Heart right ventricle (tissue), 16 donors: ENCODE data around the gene TSPOAP1. TPM values are rescaled to one million over a fixed set of nuclear protein-coding genes. Genes with fewer than 3 reads are reported as not detected.

Source experiments
- ATAC-seq, 8 donors: fragments of 200-7000 bp; cut with Tn5 transposase; one replicate each; pipeline ENCODE4 v1.9.1; 2020; ENCODE audit warnings: mild to moderate bottlenecking in 8 of 8, moderate library complexity in 8 of 8, moderate number of reproducible peaks in 1 of 8
- DNase-seq, 2 donors: peaks; one replicate each; pipeline ENCODE4 v3.0.0-alpha.2; 2020
- H3K27ac ChIP-seq, 10 donors: fragments of 200-600 bp; sonication (generic) in 2 of 10; one replicate each; pipeline versions ENCODE4 v1.5.0 to v1.8.0; 2020 to 2022; ENCODE audit warnings: mild to moderate bottlenecking in 3 of 10
- H3K27me3 ChIP-seq, 7 donors: fragments of 200-600 bp; one replicate each; pipeline ENCODE4 v1.8.0; 2021 to 2022; ENCODE audit warnings: mild to moderate bottlenecking in 2 of 7
- H3K36me3 ChIP-seq, 9 donors: fragments of 200-600 bp; sonication (generic) in 1 of 9; one replicate each; pipeline versions ENCODE4 v1.5.0 to v1.8.0; 2020 to 2022; ENCODE audit warnings: mild to moderate bottlenecking in 2 of 9
- H3K4me1 ChIP-seq, 9 donors: fragments of 200-600 bp; sonication (generic) in 1 of 9; one replicate each; pipeline versions ENCODE4 v1.5.0 to v1.8.0; 2020 to 2022; ENCODE audit warnings: mild to moderate bottlenecking in 4 of 9
- H3K4me3 ChIP-seq, 10 donors: fragments of 200-600 bp; sonication (generic) in 2 of 10; one replicate each; pipeline versions ENCODE4 v1.5.0 to v1.8.0; 2020 to 2022; ENCODE audit warnings: mild to moderate bottlenecking in 7 of 10, moderate library complexity in 2 of 10
- H3K9me3 ChIP-seq, 11 donors: fragments of 200-600 bp in 10 of 11; sonication (generic) in 2 of 11; one replicate each; pipeline versions ENCODE4 v1.5.0 to v1.8.0; 2013 to 2022; ENCODE audit warnings: mild to moderate bottlenecking in 2 of 11, control low read depth in 1 of 11, moderate library complexity in 1 of 11
- CTCF ChIP-seq, 9 donors: fragments of 200-600 bp; sonication (generic) in 2 of 9; IDR thresholded peaks; one replicate each; pipeline versions ENCODE4 v1.5.0 to v1.8.0; 2021 to 2022; ENCODE audit warnings: antibody characterized with exemption in 9 of 9, mild to moderate bottlenecking in 5 of 9, moderate library complexity in 1 of 9
- WGBS, 2 donors: extraction: QIAGEN DNeasy Blood & Tissue Kit; methylation state at CpG; one replicate each; pipeline ENCODE4 v1.1.7; 2013; ENCODE audit warnings: inconsistent platforms in 1 of 2; 5-methylcytosine and 5-hydroxymethylcytosine counted together
- intact Hi-C, 10 donors: fragments of 100-400 bp; cut with DNase I; formaldehyde crosslinking; loops; one replicate each; pipeline versions ENCODE4 v1.11.1 to v1.14.2; 2022
- microRNA-seq, 2 donors: library from miRNA; unstranded; fragments of <30 nt; microRNA quantifications; one replicate each; pipeline ENCODE4 v1.2.0, GENCODE V29; 2021
- polyA plus RNA-seq, 2 donors: library from polyadenylated mRNA; stranded (reverse); fragments of 200-250 nt; gene quantifications; one replicate each; pipeline ENCODE4 v1.2.3, GENCODE V29; 2013
- total RNA-seq, 10 donors: library from RNA; stranded (reverse); fragmentation: NEBNext Ultra II Directional in 3 of 10; extraction: Animal tissue kit (Norgen Biotek cat#: 25700) in 3 of 10; gene quantifications; one replicate each; pipeline versions ENCODE4 v1.2.1 to v1.2.4, GENCODE V29; 2021 to 2023
- donor health status: Arrhythmogenic right ventricular cardiomyopathy.
- donor health status: ischemic (EF 13 %, LVEDD 7.1; RV severe dilation, severe dysfunction).
- donor health status: healthy with polysubstance abuse.
- donor health status: DM: no; HTN: yes; CAD: no.
- donor health status: DM: no; HTN: no; CAD: no.
- donor health status: ischemic (EF 25% LVEDD 6.9; RV normal size, moderate dysfunction).
- donor health status: ischemic (EF 25% LVEDD 5.7; RV mildly dilated, moderate dysfunction).
- donor health status: healthy.
- donor health status: DM: yes; HTN: yes; CAD: no.
- donor health status: Ischemic cardiomyopathy.
- donor health status: ischemic (EF 35%, LVEDD 5.7; RV mildly dilated, moderate dysfunction).
- donor health status: nonischemic (EF 11% LVEDD 7.7; RV severe dilation, severe dysfunction).
- donor health status: DM: yes; HTN: yes; CAD: no.
- donor health status: PGD.
- donor health status: ischemic (EF 29% LVEDD 5.4; RV normal size, mild dysfunction).
- donor health status: nonischemic (EF 23%, LVEDD 6.1; RV moderate dilation, normal function).

The TSPOAP1 gene
- total and polyA plus RNA-seq, 12 donors, result 1.6 to 35.6 (median 12.4) TPM

DNA sequence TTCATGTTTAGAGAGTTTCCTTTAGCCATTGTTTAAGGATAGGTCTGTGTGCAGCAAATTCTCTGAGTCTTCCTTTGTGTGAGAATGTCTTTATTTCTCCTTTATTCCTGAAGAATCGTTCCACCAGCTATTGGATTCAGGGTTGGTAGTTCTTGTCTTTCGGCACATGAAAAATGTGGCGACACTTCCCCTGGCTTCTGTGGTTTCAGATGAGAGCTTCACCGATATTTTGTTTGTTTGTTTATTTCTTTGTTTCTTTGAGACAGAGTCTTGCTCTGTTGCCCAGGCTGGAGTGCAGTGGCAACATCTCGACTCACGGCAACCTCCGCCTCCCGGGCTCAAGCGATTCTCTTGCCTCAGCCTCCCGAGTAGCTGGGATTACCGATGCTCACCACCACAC is 66.4 kb downstream of the TSPOAP1 start:
- H3K27ac ChIP-seq, result no peak overlapping the region
- H3K36me3 ChIP-seq, result no peaks in the 10 kb centered on the region
- no peak for DNase-seq
- TF ChIP-seq CTCF (IDR thresholded peaks at IDR 0.05), result no peak
- ATAC-seq, result no peak
- peaks cover 7 to 87% (median 78%) of the 10 kb centered on the region in 7 donors for H3K27me3 ChIP-seq
- 87 to 93% methylated on average over 11 of the region's 11 CpGs for WGBS, 2 donors
- no peaks in the 10 kb centered on the region for H3K9me3 ChIP-seq
- no peak overlapping the region for H3K4me3 ChIP-seq
- intact Hi-C loops, result no loop called here
- H3K4me1 ChIP-seq, result no peaks in the 10 kb centered on the region

DNA sequence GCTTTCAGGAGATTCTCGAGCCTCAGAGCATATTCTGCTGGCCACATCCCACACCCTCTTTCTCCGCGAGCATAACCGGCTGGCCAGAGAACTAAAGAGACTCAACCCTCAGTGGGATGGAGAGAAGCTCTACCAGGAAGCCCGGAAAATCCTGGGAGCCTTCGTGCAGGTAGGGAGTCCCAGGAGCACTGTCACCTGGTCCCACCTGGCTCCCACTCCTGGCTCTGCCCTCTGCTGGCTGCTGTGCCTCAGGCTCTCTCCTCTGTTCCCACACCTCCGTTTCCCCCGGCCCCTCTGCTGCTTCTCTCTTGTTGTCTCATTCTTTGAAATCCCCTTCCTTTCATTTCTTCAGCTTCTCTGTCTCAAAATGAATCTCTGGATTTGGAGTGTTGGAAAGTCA is 73.8 kb downstream of the TSPOAP1 start:
- TF ChIP-seq CTCF (IDR thresholded peaks at IDR 0.05), result no peak
- H3K4me3 ChIP-seq, result no peak overlapping the region
- no peaks in the 10 kb centered on the region for H3K9me3 ChIP-seq
- peaks cover 0 to 92% (median 61%) of the 10 kb centered on the region in 7 donors for H3K27me3 ChIP-seq
- peaks cover 0 to 2% (median under 1%) of the 10 kb centered on the region in 9 donors for H3K4me1 ChIP-seq
- no peak overlapping the region for H3K27ac ChIP-seq
- intact Hi-C loops, result loop anchor here in 1 of 10 donors (10.0 kb wide), 1 partner anchor 170 kb away; no protein-coding TSS in a partner anchor
- no peak for ATAC-seq
- 18 to 28% methylated on average over 8 of the region's 8 CpGs for WGBS, 2 donors
- no peaks in the 10 kb centered on the region for H3K36me3 ChIP-seq
- DNase-seq, result no peak

- H3K27me3 ChIP-seq, result peaks cover 0 to 95% (median 62%) of the 10 kb centered on the region in 7 donors
- no peaks in the 10 kb centered on the region for H3K9me3 ChIP-seq
- TF ChIP-seq CTCF (IDR thresholded peaks at IDR 0.05), result no peak
These were observed 75.5 kb downstream of the TSPOAP1 start for GRCh38 chr17:58253082-58253481.

DNA sequence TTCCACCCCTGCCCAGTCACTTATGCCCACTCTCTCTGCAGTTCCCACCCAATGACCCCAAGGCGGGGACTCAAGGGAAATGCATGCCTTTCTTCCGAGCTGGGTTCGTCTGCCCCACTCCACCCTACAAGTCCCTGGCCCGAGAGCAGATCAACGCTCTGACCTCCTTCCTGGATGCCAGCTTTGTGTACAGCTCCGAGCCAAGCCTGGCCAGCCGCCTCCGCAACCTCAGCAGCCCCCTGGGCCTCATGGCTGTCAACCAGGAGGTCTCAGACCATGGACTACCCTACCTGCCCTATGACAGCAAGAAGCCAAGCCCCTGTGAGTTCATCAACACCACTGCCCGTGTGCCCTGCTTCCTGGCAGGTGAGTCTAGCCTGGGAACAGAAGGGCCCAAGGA is 76.5 kb downstream of the TSPOAP1 start:
- Histone ChIP-seq H3K27ac (no peak overlapping the region), H3K4me3 (no peak overlapping the region), H3K4me1 (peaks cover 0 to 11% (median 8%) of the 10 kb centered on the region in 9 donors), H3K27me3 (peaks cover 0 to 88% (median 58%) of the 10 kb centered on the region in 7 donors), H3K36me3 (no peaks in the 10 kb centered on the region), H3K9me3 (no peaks in the 10 kb centered on the region)
- ATAC-seq (no peak), DNase-seq (no peak)
- intact Hi-C loops, result loop anchor here in 1 of 10 donors (10.0 kb wide), 1 partner anchor 173 kb away; no protein-coding TSS in a partner anchor
- no peak for TF ChIP-seq CTCF (IDR thresholded peaks at IDR 0.05)
- whole genome bisulfite sequencing, 2 donors, result 56 to 59% methylated on average over 9 of the region's 9 CpGs

More at GRCh38 chr17:58253082-58253481, 75.5 kb downstream of the TSPOAP1 start:
- Histone ChIP-seq H3K4me1 (peaks cover 0 to 11% (median 8%) of the 10 kb centered on the region in 9 donors), H3K36me3 (no peaks in the 10 kb centered on the region), H3K27ac (no peak overlapping the region), H3K4me3 (no peak overlapping the region)
- 82% methylated on average over 3 of the region's 3 CpGs for WGBS, 2 donors
- intact Hi-C loops, result loop anchor here in 1 of 10 donors (10.0 kb wide), 1 partner anchor 172 kb away; no protein-coding TSS in a partner anchor
- ATAC-seq (no peak), DNase-seq (no peak)

Small RNA genes lying within 50 kb of the gene (microRNA-seq; reads per million reads assigned to microRNA genes)
- gene MIR4736, result 0 reads per million in 2 donors

Other genes starting within 250 kb of the TSPOAP1 start
- gene DYNLL2, start 245.4 kb downstream of the TSPOAP1 start, total RNA-seq, result 100 to 1,000 TPM in 2 of 10 donors, 10 to 100 TPM in 8; 73.4 to 105 (median 83.5) TPM
- gene DYNLL2, start 245.4 kb downstream of the TSPOAP1 start, polyA plus RNA-seq, result 10 to 100 TPM; 45.3 to 46.1 TPM
- under 1 TPM in 1 of 10 donors, not detected in 9; 0.07 TPM for gene OR4D1, start 180.4 kb downstream of the TSPOAP1 start, total RNA-seq
- gene OR4D1, start 180.4 kb downstream of the TSPOAP1 start, polyA plus RNA-seq, result not detected
- not detected for gene OR4D2, start 161.8 kb downstream of the TSPOAP1 start, total RNA-seq
- not detected for gene OR4D2, start 161.8 kb downstream of the TSPOAP1 start, polyA plus RNA-seq
- gene EPX, start 136.1 kb downstream of the TSPOAP1 start, total RNA-seq, result not detected
- not detected for gene EPX, start 136.1 kb downstream of the TSPOAP1 start, polyA plus RNA-seq
- gene MKS1, start 109.5 kb downstream of the TSPOAP1 start, total RNA-seq, result 10 to 100 TPM in 4 of 10 donors, 1 to 10 TPM in 6; 5.3 to 12.9 (median 9.2) TPM
- 10 to 100 TPM in 1 of 2 donors, 1 to 10 TPM in 1; 5.4 to 10.3 TPM for gene MKS1, start 109.5 kb downstream of the TSPOAP1 start, polyA plus RNA-seq
- not detected for gene LPO, start 90.2 kb downstream of the TSPOAP1 start, total RNA-seq
- gene LPO, start 90.2 kb downstream of the TSPOAP1 start, polyA plus RNA-seq, result not detected
- 1 to 10 TPM in 1 of 10 donors, under 1 TPM in 7, not detected in 2; 0.08 to 2.5 (median 0.25) TPM for gene MPO, start 47.9 kb downstream of the TSPOAP1 start, total RNA-seq
- under 1 TPM; 0.07 to 0.15 TPM for gene MPO, start 47.9 kb downstream of the TSPOAP1 start, polyA plus RNA-seq
- 10 to 100 TPM; 49.0 to 73.4 (median 59.8) TPM for gene SUPT4H1, start 23.4 kb upstream of the TSPOAP1 start, total RNA-seq
- gene SUPT4H1, start 23.4 kb upstream of the TSPOAP1 start, polyA plus RNA-seq, result 10 to 100 TPM; 38.0 to 95.0 TPM
- 1 to 10 TPM; 1.5 to 6.1 (median 3.7) TPM for gene RNF43, start 88.7 kb upstream of the TSPOAP1 start, total RNA-seq
- gene RNF43, start 88.7 kb upstream of the TSPOAP1 start, polyA plus RNA-seq, result 1 to 10 TPM in 1 of 2 donors, under 1 TPM in 1; 0.86 to 1.2 TPM
- under 1 TPM in 3 of 10 donors, not detected in 7; 0.04 to 0.14 (median 0.05) TPM for gene HSF5, start 159.6 kb upstream of the TSPOAP1 start, total RNA-seq
- not detected for gene HSF5, start 159.6 kb upstream of the TSPOAP1 start, polyA plus RNA-seq
- gene MTMR4, start 185.8 kb upstream of the TSPOAP1 start, total RNA-seq, result 10 to 100 TPM in 9 of 10 donors, 1 to 10 TPM in 1; 8.5 to 26.6 (median 17.1) TPM
- gene MTMR4, start 185.8 kb upstream of the TSPOAP1 start, polyA plus RNA-seq, result 10 to 100 TPM in 1 of 2 donors, 1 to 10 TPM in 1; 9.6 to 12.3 TPM